Transverse colon (tissue), 4 donors: ENCODE measurements around the gene GON4L.
"Not testable (repeated sequence)": the region's sequence is repeated elsewhere in the genome, so short reads cannot be mapped to it uniquely, and the experiment has no call there.

Experiments
- POLR2AphosphoS5 ChIP-seq, 3 donors: sonication (generic); formaldehyde crosslinking; IDR thresholded peaks; one replicate each; pipeline ENCODE4 v1.6.1; 2016; ENCODE audit warnings: antibody characterized with exemption in 3 of 3
- TF ChIP-seq, protein P1 (sequence below), 5 experiments: fragments of 200-600 bp in 3 of 5; fragments of 450-650 bp in 2 of 5; sonication (generic) in 3 of 5; IDR thresholded peaks; 1 replicate in 2 of 5; 2 replicates in 3 of 5; pipeline ENCODE4 v1.5.1; 2016 to 2017; ENCODE audit warnings: antibody characterized with exemption in 5 of 5, inconsistent platforms in 3 of 5, mild to moderate bottlenecking in 2 of 5, moderate library complexity in 1 of 5

DNA sequence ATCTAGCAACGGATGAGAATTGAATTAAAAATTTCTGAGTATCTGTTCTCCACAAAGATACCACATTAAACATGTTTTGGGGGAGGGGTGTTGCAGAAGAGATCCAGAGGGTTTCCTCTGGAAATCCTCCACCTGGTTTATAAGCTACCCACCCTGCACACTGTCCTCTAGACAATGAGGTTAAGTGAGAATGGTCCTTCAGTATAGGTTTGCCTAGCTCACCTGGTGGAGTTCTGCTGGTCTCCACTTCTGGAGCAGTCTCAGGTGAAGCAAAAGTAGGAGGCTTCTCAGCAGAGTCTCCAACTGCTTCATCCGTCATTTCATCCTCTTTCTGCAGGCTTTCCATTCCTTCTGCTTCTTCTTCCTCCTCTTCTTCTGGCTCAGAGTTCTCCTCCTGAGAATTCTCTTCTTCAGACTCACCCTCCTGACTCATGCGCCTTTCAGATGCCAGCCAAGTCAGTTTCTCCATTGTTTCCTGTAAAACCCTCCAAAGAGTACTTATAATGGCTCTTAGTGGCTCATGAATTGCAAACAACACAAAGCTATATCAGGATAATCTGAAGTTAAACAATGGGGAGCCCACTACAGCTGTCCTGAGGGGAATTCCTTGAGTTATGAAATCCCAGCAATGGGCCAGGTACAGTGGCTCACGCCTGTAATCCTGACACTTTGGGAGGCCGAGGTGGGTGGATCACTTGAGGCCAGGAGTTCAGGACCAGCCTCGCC, 93.8 kb downstream of the GON4L start:
- TF ChIP-seq, protein P1, sequence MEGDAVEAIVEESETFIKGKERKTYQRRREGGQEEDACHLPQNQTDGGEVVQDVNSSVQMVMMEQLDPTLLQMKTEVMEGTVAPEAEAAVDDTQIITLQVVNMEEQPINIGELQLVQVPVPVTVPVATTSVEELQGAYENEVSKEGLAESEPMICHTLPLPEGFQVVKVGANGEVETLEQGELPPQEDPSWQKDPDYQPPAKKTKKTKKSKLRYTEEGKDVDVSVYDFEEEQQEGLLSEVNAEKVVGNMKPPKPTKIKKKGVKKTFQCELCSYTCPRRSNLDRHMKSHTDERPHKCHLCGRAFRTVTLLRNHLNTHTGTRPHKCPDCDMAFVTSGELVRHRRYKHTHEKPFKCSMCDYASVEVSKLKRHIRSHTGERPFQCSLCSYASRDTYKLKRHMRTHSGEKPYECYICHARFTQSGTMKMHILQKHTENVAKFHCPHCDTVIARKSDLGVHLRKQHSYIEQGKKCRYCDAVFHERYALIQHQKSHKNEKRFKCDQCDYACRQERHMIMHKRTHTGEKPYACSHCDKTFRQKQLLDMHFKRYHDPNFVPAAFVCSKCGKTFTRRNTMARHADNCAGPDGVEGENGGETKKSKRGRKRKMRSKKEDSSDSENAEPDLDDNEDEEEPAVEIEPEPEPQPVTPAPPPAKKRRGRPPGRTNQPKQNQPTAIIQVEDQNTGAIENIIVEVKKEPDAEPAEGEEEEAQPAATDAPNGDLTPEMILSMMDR (IDR thresholded peaks at IDR 0.05) = not testable (repeated sequence)
- TF ChIP-seq POLR2AphosphoS5 (IDR thresholded peaks at IDR 0.05) = not testable (repeated sequence)
